Measurements from ENCODE around the gene TCF7L2. TPM values are rescaled to one million over a fixed set of nuclear protein-coding genes. Genes with fewer than 3 reads are reported as not detected.

The TCF7L2 gene
- total and polyA plus RNA-seq, 2 donors = 19.5 to 24.7 TPM

DNA sequence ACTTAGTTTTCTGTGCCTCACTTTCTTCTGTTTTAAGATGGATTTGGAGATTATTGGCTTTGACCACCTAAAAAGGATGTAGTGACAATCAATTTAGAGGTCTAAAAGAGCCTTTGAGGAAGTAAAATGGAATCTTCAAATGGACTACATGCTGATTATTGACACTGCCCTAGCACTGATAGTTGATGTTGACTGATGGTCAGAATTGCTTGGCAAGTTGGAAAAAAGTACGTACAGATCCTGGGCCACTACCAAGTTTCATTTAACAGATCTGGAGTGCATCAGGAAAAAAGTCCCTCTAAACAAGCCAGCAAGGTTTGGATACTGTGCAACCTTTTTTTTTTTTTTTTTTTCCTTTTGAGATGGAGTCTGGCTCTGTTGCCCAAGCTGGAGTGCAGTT is 81.1 kb downstream of the TCF7L2 start:
- Histone ChIP-seq H3K4me3 (ENCODE audit: low read depth, low read length) (no peak overlapping the region), H3K36me3 (ENCODE audit: insufficient read depth) (no peaks in the 10 kb centered on the region), H3K27ac (ENCODE audit: low read depth) (no peak overlapping the region), H3K4me1 (ENCODE audit: insufficient read depth) (peaks cover 3% of the 10 kb centered on the region)
- 50% methylated on average over 1 of the region's 1 CpG for WGBS
- no peak for DNase-seq (ENCODE audit: extremely low spot score)

GRCh38 chr10:113033991-113034390 is 83.9 kb downstream of the TCF7L2 start:
- no peak for DNase-seq (ENCODE audit: extremely low spot score)
- no peak overlapping the region for H3K4me3 ChIP-seq (ENCODE audit: low read depth, low read length)
- no peaks in the 10 kb centered on the region for H3K36me3 ChIP-seq (ENCODE audit: insufficient read depth)
- 93% methylated on average over 8 of the region's 8 CpGs for WGBS
- no peak overlapping the region for H3K27ac ChIP-seq (ENCODE audit: low read depth)
- peaks cover 3% of the 10 kb centered on the region for H3K4me1 ChIP-seq (ENCODE audit: insufficient read depth)

- Histone ChIP-seq H3K4me1 (ENCODE audit: insufficient read depth) (peaks cover 3% of the 10 kb centered on the region), H3K27ac (ENCODE audit: low read depth) (no peak overlapping the region), H3K36me3 (ENCODE audit: insufficient read depth) (no peaks in the 10 kb centered on the region), H3K4me3 (ENCODE audit: low read depth, low read length) (no peak overlapping the region)
- no peak for DNase-seq (ENCODE audit: extremely low spot score)
- WGBS = 65% methylated on average over 5 of the region's 5 CpGs
Observed at GRCh38 chr10:113035732-113036312, 85.8 kb downstream of the TCF7L2 start.

DNA sequence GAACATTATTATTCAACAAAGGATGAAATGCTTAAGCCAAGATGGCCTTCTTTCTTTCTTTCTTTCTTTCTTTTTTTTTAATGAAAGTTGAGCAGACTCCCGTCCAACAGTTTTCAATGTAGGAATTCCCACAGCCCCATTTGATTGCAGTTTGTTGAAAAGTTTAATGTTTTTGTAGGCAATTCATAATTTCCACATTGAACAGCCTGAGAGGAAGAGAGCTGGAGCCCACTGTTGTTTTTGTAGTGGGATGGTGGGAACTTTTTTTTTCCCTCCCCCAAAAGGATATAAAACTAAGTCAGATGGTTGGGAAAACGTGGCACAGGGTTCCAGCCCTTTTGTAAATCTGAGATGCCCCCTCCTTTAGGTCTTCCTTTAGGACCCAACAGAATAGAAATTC is 86.6 kb downstream of the TCF7L2 start:
- 76% methylated on average over 2 of the region's 2 CpGs for WGBS
- H3K4me1 ChIP-seq (ENCODE audit: insufficient read depth) = peaks cover 2% of the 10 kb centered on the region
- no peak for DNase-seq (ENCODE audit: extremely low spot score)
- H3K4me3 ChIP-seq (ENCODE audit: low read depth, low read length) = no peak overlapping the region
- H3K27ac ChIP-seq (ENCODE audit: low read depth) = no peak overlapping the region
- H3K36me3 ChIP-seq (ENCODE audit: insufficient read depth) = no peaks in the 10 kb centered on the region

- no peak for DNase-seq (ENCODE audit: extremely low spot score)
- peaks cover 2% of the 10 kb centered on the region for H3K4me1 ChIP-seq (ENCODE audit: insufficient read depth)
- WGBS = 86% methylated on average over 2 of the region's 2 CpGs
- H3K36me3 ChIP-seq (ENCODE audit: insufficient read depth) = no peaks in the 10 kb centered on the region
- no peak overlapping the region for H3K27ac ChIP-seq (ENCODE audit: low read depth)
- no peak overlapping the region for H3K4me3 ChIP-seq (ENCODE audit: low read depth, low read length)
Observed at GRCh38 chr10:113037218-113037617, 87.2 kb downstream of the TCF7L2 start.

GRCh38 chr10:113038183-113038582 is 88.1 kb downstream of the TCF7L2 start:
- no peak for DNase-seq (ENCODE audit: extremely low spot score)
- H3K27ac ChIP-seq (ENCODE audit: low read depth) = no peak overlapping the region
- WGBS = 90% methylated on average over 12 of the region's 12 CpGs
- H3K4me1 ChIP-seq (ENCODE audit: insufficient read depth) = peaks cover 2% of the 10 kb centered on the region
- no peaks in the 10 kb centered on the region for H3K36me3 ChIP-seq (ENCODE audit: insufficient read depth)
- H3K4me3 ChIP-seq (ENCODE audit: low read depth, low read length) = no peak overlapping the region

- WGBS = 95% methylated on average over 4 of the region's 4 CpGs
- no peak overlapping the region for H3K4me3 ChIP-seq (ENCODE audit: low read depth, low read length)
- H3K4me1 ChIP-seq (ENCODE audit: insufficient read depth) = peaks cover 3% of the 10 kb centered on the region
- no peaks in the 10 kb centered on the region for H3K36me3 ChIP-seq (ENCODE audit: insufficient read depth)
- DNase-seq (ENCODE audit: extremely low spot score) = no peak
- H3K27ac ChIP-seq (ENCODE audit: low read depth) = no peak overlapping the region
Observed at GRCh38 chr10:113038985-113039384, 88.9 kb downstream of the TCF7L2 start.

GRCh38 chr10:113041324-113041723 is 91.3 kb downstream of the TCF7L2 start:
- WGBS = 98% methylated on average over 1 of the region's 1 CpG
- H3K4me3 ChIP-seq (ENCODE audit: low read depth, low read length) = no peak overlapping the region
- H3K4me1 ChIP-seq (ENCODE audit: insufficient read depth) = peaks cover 1% of the 10 kb centered on the region
- no peak overlapping the region for H3K27ac ChIP-seq (ENCODE audit: low read depth)
- no peak for DNase-seq (ENCODE audit: extremely low spot score)
- no peaks in the 10 kb centered on the region for H3K36me3 ChIP-seq (ENCODE audit: insufficient read depth)

GRCh38 chr10:113041841-113042750 is 92.0 kb downstream of the TCF7L2 start:
- Histone ChIP-seq H3K4me1 (ENCODE audit: insufficient read depth) (peaks cover 1% of the 10 kb centered on the region), H3K27ac (ENCODE audit: low read depth) (no peak overlapping the region), H3K36me3 (ENCODE audit: insufficient read depth) (no peaks in the 10 kb centered on the region), H3K4me3 (ENCODE audit: low read depth, low read length) (no peak overlapping the region)
- DNase-seq (ENCODE audit: extremely low spot score) = no peak
- 75% methylated on average over 5 of the region's 5 CpGs for WGBS

GRCh38 chr10:113042868-113043267 is 92.8 kb downstream of the TCF7L2 start:
- 92% methylated on average over 7 of the region's 7 CpGs for WGBS
- H3K36me3 ChIP-seq (ENCODE audit: insufficient read depth) = no peaks in the 10 kb centered on the region
- H3K27ac ChIP-seq (ENCODE audit: low read depth) = no peak overlapping the region
- peaks cover 3% of the 10 kb centered on the region for H3K4me1 ChIP-seq (ENCODE audit: insufficient read depth)
- H3K4me3 ChIP-seq (ENCODE audit: low read depth, low read length) = no peak overlapping the region
- DNase-seq (ENCODE audit: extremely low spot score) = no peak

- 95% methylated on average over 12 of the region's 12 CpGs for WGBS
Observed at GRCh38 chr10:113044016-113044755, 94.1 kb downstream of the TCF7L2 start.

GRCh38 chr10:113045147-113046055 is 95.4 kb downstream of the TCF7L2 start:
- no peak overlapping the region for H3K27ac ChIP-seq (ENCODE audit: low read depth)
- H3K36me3 ChIP-seq (ENCODE audit: insufficient read depth) = no peaks in the 10 kb centered on the region
- DNase-seq (ENCODE audit: extremely low spot score) = no peak
- peaks cover 3% of the 10 kb centered on the region for H3K4me1 ChIP-seq (ENCODE audit: insufficient read depth)
- 88% methylated on average over 10 of the region's 10 CpGs for WGBS
- H3K4me3 ChIP-seq (ENCODE audit: low read depth, low read length) = no peak overlapping the region

More at GRCh38 chr10:113044016-113044755, 94.1 kb downstream of the TCF7L2 start:
- Histone ChIP-seq H3K27ac (ENCODE audit: low read depth) (no peak overlapping the region), H3K36me3 (ENCODE audit: insufficient read depth) (no peaks in the 10 kb centered on the region), H3K4me3 (ENCODE audit: low read depth, low read length) (no peak overlapping the region), H3K4me1 (ENCODE audit: insufficient read depth) (peaks cover 3% of the 10 kb centered on the region)
- no peak for DNase-seq (ENCODE audit: extremely low spot score)

DNA sequence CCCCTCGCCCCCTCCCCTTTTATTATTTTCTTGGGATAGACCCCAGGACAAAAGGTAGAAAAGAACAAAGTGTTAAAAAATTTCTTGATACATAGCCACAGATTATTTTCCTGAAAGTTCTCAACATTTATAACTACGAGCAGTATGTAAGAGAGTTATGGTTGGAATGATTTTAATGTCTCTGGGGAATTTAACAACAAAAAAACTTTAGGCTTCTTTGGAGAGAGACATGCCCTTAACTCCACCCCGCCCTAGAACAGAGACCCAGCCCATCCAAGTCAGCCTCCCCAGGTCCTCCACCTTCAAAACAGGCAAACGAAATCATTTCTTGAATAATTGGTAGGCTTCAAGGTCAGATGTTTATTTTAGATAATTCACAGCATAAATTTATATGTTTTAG is 97.1 kb downstream of the TCF7L2 start:
- Histone ChIP-seq H3K36me3 (ENCODE audit: insufficient read depth) (no peaks in the 10 kb centered on the region), H3K4me1 (ENCODE audit: insufficient read depth) (peaks cover 3% of the 10 kb centered on the region), H3K4me3 (ENCODE audit: low read depth, low read length) (no peak overlapping the region), H3K27ac (ENCODE audit: low read depth) (no peak overlapping the region)
- no peak for DNase-seq (ENCODE audit: extremely low spot score)
- WGBS = 63% methylated on average over 4 of the region's 4 CpGs

All from urinary bladder (tissue), 4 donors.